T-helper 2 cell treated with Interferon-gamma antibody and Interleukin-4, amounts not matched to agents 100 ng/mL and 5 ng/mL, for 36 hours (primary cell): ENCODE measurements around the gene DSP. TPM values are rescaled to one million over a fixed set of nuclear protein-coding genes. Genes with fewer than 3 reads are reported as not detected.

Experiments used
- intact Hi-C: fragments of 100-400 bp; cut with micrococcal nuclease; formaldehyde crosslinking; loops from one replicate; pipeline ENCODE4 v1.15.1; 2023
- total RNA-seq: library from RNA; stranded (reverse); gene quantifications from 2 replicates; pipeline ENCODE4 v1.2.3, GENCODE V29; 2022

Gene DSP
- total RNA-seq, 1 donor from 2014 or later: not detected

DNA sequence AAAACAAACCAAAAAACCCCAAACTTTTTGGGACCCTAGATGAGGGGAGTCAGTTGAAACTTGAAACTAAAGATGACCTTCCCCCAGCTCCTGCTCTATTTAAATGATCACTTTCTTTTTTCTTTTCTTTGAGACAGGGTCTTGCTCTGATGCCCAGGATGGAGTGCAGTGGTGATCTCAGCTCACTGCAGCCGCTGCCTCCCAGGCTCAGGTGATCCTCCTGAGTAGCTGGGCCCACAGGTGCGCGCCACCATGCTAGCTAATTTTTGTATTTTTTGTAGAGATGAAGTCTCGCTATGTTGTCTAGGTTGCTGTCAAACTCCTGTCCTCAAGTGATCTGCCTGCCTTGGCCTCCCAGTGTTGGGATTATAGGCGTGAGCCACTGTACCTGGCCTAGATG lies 7.3 kb upstream of the DSP start:
- intact Hi-C loops: no loop called here

DNA sequence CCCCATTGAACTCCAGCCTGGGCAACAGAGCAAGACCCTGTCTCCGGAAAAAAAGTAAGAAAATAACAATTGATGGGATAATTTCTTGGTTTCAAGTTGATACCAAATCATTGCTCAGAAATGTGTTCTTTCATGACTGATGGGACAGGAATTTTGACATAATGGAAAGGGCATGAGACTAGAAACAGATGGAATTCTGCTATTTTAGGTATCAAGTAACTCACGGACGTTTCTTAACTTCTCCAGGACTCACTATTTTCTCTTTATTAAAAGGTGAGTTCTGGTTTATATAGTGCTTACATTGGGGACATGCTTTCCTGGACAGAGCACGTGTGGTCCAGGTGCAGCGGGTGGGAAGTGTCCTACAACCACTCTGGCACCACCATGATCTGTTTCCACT lies 6.0 kb upstream of the DSP start:
- intact Hi-C loops: no loop called here

DNA sequence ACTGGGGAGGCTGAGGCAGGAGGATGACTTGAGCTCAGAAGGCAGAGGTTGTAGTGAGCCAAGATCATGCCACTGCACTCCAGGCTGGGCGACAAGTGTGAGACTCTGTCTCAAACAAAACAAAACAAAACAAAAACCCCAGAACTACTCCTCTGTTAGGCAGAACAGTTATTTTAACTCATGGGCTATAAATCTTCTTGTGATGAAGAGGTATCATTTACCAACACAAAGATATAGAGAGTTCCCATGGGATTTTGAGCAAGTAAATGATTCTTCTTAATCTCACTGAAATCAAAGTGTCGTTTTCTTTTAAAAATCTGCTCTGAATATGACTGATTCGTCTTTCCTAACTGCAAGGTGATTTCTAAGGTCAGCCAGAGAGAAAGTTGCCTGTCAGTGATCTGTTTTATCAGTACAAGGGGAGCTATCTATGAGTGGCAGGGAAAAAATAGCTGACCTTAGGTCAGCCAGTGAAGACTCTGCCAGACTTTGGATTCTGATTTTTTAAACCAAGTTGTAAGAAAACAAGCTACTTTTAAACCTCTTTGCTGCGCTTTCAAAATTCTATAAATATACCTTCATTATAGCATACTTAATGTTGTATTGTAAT lies 3.8 kb upstream of the DSP start:
- intact Hi-C loops: no loop called here

DNA sequence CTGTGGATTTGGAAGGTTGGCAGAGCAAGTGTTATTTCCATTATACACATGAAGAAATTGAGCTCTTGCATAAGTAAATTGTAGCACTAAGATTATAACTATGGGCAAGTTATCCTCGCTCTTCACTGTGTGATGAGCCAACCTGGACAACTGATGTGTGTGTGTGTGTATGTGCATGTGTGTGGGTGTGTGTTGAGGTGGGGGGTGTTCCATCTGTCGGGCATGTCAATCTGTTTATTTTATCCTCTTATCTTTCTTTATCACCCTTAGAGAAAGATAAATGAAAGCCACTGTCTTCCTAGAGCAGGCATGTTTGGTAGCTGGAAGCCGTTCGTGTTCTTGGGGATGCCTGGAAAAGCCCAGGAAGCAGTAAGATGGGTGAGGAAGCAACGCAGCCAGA lies 3.0 kb upstream of the DSP start:
- intact Hi-C loops: no loop called here

DNA sequence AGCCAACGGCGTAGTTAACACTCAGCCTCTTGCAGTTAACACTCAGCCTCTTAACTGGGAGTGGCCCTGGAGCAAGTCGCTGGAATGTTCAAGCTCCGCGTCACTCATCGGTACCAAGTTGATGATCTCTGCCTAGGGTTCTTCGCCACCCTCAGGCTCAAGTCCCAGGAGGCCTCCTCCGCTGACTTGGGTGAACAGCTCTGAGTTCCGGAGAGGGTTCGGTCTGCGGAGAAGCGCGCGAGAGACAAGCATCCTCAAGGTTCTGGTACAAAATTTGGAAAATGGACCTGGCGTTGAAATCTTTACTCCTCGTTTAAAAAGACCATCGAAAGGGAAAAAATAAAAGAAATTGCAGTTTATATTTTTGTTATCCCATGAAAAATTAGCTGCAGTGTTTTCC lies 876 bp upstream of the DSP start:
- intact Hi-C loops: loop anchor here (5.0 kb wide), 1 partner anchor 187 kb away; the partner anchor contains the start of gene BMP6

DNA sequence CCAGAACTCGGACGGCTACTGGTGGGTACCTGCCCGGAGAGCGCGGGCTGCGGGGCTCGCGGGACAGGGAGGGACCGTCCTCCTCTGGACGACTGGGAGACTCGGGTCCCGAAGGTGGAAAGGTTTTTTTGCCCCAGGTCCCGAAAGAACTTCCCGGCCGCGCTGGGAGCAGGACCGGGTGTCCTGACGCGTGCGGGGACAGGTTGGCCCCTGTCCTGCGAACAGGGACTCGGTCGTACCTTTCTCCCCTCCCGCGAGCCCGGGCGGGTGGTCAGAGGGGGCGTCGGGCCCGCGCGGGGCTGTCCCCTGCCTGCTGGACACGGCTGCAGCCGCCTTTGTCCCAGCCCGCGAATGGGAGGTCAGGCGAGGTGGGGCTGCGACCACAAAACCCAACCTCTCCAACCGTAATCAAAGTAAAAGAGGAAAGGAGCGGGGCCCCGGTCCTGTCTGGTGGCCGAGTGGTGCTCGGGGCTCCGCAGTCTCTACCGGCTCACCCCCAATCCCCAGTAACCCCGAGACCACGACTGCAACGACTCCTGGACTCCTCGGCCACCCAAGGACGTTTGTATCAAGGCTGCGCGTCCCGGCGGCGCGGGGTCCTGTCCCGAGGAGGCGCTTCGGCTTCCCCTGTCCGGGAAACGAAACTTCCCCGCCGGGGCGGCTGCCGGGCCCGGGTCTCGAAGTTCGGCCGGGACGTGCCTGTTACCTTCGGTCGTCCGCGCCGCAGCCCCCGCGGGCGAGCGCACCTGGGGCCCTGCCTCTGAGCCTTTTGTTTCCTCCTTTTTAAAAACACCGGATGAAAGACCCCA lies 798 bp downstream of the DSP start:
- intact Hi-C loops: loop anchor here (5.0 kb wide), 1 partner anchor 185 kb away; the partner anchor contains the start of gene BMP6

DNA sequence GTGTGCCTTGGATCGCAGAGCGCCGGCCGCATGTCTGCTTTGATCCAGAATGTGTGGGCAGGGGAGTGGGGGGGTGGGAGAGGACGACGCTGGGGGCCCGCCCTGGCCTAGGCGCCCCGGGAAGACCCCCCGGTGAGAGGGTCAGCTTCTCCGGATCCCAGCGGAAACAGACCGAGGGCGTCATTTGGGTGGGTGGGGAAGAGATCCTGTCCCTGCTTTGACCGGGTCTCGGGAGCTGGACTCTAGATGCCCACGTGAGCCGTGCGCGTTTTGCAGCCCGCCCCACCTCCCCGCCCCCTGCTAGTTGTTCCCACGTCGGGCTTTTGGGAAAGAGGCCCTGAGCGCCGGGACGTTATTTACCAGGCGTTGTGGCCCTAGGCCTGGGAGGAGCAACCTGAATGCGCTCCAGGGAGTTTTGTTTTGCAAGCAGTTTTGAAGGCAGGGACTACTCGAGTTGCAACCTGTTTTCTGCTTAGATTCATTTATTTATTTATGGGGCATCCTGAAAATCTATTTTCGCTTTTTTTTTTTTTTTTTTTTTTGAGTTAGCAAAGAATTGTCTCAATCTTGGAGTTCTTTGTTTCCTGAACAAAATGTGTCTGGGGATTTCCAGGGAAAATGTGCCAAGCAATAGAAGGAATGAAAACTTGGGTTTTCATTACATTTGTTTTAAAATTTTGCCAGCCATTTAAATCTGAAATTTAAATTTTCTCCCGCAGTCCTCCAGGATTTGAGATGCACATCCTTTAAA lies 1.6 kb downstream of the DSP start:
- intact Hi-C loops: loop anchor here (5.0 kb wide), 1 partner anchor 184 kb away; the partner anchor contains the start of gene BMP6

DNA sequence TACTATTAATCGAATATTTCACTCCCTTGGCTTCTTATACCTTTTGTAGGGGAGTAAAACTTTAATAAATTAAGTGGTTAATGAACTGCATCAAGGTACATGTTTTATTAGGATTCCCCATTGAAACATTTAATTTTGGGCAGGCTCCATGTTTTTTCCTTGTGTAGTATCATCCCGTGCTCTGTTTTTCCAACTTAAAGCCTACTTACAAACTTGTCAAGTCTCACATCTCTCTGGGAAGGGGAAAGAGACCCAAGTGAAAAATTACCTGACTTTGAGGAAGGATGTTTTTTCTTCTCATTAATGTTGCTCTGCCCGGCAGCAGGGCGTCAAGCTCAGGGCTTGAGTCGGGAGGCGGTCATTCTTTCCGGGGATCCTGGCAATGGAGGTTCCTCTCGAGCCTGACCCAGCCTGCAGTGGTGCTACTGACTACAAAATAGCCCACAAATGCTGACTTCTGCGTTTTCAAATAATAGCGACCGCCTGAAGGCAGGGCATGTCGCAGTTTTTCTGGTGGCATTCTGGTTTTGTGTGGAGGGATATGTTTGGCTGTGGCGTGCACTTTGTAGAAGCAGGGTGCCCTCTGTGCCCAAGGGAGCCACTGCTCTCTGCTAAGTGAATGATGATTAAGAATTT lies 2.4 kb downstream of the DSP start:
- intact Hi-C loops: loop anchor here (5.0 kb wide), 1 partner anchor 183 kb away; the partner anchor contains the start of gene BMP6

DNA sequence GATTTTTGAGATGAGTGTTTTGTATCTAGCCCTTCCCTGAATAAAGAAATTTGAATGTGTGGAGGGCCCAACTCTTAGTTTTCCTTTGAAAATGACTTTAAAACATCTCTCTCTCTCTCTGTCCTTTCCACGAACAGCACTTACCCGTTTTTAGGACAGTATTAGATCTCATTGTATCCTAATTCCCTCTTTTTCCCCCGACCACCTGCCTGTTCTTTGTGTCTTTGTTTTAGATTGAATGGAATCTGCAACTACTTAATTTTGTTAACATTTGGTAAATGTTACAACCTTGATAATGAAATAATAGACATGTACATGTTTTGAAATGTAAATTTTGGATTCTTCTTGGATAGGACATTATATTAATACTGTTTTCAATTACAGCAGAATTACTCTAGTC lies 3.1 kb downstream of the DSP start:
- intact Hi-C loops: loop anchor here (5.0 kb wide), 1 partner anchor 183 kb away; the partner anchor contains the start of gene BMP6

DNA sequence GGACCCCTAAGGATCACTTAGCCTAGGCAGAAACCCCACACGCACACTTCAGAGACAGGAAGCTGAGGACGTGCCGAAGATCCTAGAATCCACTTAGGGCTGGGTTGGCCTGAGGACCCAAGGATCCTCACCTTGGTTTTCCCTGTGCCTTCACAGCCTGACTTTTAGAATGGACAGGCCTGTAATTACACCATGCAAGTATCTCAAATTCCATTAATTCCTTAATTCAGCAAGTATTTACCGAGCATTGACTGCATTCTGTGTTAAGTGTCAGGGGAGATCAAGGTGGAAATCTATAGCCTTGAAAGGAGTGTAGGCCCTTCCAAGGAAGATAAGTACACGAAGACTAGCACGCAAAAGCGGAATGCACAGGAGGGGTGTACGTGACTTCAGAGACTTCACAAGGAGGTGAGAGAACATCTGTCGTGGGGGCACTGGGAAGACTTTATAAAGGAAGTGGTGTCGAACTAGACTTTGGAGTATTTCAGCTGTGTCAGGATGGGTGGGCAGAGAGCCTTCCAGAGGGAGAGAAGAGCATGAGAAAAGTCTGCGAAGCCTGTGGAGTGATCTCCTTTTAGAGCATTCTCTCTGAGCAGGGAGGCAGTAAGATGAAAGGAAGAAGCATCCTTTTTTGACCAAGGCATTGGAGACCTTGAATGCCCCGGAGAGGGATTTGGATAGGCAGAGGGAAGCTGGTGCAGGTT lies 4.0 kb downstream of the DSP start:
- intact Hi-C loops: no loop called here

DNA sequence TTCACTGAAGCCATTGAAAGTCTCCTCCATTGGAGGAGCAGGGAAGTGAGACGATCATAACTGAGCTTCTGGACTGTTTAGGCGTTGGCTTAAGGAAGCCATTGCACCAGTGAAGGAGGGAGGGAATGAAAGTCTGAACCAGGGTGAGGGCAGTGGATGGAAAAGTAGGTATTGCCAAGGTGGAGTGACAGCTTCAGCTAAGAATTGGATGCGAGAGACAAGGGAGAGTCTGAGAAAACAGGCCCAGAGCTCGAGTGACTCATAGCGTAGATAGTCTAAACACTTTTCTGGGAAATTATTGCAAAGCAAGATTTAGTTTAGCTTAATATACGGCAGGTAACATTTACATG lies 4.5 kb downstream of the DSP start:
- intact Hi-C loops: no loop called here

DNA sequence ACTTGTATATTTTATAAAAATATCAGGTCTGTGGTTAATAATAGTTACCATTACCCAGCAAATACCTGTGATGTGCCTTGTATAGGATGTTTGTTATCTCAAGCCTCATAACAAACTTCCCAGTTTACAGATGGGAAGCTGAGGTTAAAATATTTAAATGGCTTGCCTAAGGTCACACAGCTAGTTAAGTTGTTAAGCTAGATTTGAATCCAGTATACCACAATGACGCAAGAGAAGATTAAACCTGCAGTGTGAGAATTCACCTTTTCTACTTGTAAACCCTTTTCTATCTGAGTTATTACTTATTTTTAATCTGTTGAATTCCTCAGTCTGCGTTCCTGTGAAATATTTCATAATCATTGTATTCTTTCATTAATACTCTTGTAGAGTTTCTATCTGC lies 4.9 kb downstream of the DSP start:
- intact Hi-C loops: no loop called here

DNA sequence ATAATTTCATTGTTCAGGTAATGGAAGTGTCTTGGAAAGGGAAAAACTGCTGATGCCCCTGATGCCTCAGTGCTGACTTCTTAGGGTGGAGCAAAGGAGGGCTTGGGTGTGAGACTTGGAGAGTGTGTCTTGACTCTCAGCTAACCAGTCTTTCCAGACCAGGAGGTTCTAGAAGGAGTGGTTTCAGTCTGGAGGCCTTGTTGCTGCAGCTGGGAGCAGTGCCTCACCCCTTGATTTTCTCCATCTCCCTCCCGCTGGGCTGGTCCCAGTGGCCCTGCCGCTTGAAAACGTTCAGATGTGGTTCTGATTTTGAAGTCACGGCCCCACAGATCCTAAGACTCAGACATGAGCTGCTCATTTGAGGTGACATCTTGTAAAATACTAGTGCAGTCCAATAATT lies 5.4 kb downstream of the DSP start:
- intact Hi-C loops: no loop called here

DNA sequence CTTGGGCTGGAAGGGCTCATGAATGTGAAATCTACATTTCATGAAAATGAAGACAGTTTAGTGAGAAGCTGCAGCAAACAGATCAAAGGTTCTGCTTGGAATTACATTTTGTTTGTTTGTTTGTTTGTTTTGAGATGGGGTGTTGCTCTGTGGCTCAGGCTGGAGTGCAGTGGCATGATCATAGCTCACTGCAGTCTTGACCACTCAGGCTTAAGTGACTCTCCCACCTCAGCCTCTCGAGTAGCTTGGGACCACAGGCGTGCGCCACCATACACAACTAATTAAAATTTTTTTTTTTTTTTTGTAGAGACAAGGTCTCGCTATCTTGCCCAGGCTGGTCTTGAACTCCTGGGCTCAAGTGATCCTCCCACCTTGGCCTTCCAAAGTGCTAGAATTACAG lies 5.8 kb downstream of the DSP start:
- intact Hi-C loops: no loop called here

DNA sequence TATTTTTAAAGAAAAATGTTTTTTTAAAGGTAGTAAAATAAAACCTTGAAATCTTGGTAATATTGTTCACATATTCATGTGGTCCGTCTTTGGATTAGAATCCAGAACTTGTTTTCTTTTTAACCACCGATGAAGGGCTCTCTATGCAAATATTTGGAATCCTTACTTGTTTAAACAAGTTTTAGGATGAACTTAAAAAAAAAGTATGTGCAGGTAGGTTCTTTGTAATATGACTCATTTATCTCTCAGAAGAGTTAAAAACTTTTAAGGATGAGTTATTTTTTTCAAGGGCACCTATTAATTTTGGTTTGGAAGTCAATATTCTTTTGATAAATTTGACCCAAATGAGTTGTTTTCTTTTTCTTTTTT lies 8.9 kb downstream of the DSP start:
- intact Hi-C loops: no loop called here

DNA sequence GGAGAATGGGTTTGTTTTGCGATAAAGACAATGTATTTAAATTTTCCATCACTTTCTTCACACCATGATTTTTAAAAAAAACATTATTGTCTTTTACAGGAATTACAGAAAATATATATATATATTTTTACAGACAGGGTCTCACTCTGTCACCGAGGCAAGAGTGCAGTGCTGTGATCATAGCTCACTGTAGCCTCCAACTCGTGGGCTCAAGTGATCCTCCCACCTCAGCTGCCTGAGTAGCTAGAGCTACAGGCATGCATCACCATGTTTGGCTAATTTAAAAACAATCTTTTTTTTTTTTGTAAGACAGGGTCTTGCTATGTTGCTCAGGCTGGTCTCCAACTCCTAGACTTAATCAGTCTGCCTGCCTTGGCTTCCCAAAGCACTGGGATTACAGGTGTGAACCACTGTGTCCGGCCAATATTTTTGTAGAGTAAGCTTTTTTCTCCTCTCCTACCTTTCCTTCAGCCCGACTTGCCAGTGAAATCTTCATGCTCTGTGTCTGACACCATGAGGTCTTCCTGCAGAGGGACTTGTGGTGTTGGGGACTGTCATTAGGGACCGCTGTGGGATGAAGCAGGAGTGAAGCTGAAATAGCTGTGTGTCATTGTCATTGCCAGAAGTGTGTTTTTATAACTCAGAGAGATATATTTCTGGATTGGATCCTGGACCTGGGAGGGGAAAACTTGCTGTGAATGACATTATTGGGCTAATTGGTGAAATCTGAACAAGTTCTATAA lies 13.2 kb downstream of the DSP start:
- intact Hi-C loops: no loop called here

DNA sequence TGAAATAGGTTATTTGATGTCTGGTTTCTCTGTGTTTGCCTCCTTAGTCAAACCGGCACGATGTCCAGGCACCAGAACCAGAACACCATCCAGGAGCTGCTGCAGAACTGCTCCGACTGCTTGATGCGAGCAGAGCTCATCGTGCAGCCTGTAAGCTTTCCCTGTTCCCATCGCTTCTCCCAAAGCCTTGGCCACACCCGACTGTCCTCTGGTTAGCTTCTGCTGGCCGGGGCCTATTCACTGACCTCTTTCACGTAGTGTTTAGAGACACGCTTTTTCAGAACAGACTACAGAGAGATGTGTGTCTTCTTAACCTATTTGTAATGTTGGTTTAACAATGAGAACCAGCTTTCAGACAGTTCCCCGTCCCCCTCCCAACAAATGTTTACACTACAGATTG lies 14.2 kb downstream of the DSP start:
- intact Hi-C loops: no loop called here

DNA sequence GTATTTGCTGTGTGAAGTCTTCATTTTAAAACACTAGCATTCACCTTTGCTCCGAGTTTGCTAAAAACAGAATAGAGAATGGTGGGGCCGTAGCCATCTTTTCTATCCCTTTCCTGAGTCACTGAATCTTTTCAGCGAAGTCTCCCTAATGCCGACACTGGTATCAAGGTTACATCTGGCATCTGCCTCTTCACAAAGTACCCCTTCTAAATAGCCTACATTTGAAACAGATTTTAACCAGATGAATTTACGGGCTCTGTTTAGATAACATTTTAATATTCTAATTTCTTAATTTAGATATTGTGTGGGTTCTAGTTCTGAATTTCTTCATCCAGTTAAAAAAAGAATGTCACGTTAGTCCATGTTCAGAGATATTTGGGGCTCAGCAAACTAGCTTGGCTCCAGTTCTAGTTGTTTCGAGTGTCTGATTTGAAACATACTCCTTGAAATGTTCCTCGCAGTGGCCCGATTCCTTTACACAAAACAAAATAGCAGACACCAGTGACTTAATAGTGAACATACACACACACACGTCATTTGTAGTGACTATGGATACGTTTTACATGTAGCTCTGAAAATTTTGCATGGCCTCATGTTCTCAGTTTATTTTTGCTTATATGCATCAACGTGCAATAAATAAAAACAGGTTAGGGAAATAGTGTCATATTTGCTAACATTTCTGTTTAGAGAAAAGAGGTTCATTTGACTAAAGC lies 15.1 kb downstream of the DSP start:
- intact Hi-C loops: no loop called here

DNA sequence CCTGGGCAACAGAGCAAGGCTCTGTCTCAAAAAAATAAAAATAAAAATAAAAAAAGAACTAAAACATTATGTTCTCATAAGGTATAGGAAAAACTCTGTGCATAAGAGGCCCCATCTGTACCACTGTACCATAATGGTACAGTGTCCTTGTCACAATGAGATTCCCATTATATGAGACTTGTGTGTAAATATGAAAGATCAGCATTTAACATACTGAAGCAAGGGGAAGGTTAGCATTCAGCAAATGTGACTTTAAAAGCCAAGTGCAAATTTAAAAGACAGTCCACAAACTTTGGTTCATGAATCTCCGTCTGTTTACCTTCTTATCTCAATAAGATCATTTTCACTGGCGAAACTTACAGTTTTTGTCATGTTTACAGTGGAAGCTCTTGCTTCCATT lies 16.2 kb downstream of the DSP start:
- intact Hi-C loops: no loop called here

DNA sequence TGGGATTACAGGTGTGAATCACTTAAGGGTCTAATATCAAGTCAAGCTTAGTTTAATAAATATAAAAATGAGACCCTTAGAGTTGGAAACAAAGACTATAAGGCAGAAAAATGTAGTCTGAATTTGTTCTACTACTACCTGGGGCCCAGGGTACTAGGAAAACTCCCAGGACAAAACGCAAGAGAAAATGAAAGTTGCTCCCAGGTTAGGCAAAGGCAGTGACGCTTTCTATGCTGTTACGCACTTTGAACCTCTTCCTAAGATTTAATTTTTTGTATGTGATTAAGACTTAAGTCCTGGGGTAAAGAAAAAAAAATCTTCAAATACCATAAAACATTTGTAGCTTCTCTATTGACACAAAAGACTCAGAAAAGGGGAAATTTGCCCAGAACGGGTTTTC lies 17.3 kb downstream of the DSP start:
- intact Hi-C loops: no loop called here
